C4-2B (cell line): Measurements from ENCODE around the gene ACTBL2.

Experiments
- ZFX ChIP-seq: fragments of 450-650 bp; IDR thresholded peaks from 2 replicates; pipeline ENCODE4 v1.6.1; 2017
- TF ChIP-seq, protein P1 (sequence below): fragments of 450-650 bp; conservative IDR thresholded peaks from 2 replicates; pipeline ENCODE4 v1.5.1; 2017; ENCODE audit warnings: mild to moderate bottlenecking

DNA sequence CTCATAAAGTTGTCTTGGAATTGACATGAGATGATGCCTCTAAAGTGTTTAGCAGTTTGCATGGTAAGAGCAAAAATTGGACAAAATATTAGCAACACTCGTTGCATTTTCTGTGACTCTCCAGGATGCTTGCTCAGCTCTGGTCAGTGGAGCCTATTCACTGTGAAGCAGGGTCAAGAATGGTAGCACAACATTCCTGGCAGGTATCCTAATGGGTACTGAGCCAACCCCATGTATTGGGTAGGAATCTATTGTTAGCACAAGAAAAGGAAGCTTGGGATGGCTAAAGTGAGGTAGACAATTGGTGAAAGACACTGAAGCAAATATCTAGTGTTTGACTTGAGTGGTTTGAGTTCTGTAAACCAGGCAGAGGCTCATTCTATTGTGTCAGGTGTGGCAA lies 10.4 kb upstream of the ACTBL2 start:
- TF ChIP-seq, protein P1, sequence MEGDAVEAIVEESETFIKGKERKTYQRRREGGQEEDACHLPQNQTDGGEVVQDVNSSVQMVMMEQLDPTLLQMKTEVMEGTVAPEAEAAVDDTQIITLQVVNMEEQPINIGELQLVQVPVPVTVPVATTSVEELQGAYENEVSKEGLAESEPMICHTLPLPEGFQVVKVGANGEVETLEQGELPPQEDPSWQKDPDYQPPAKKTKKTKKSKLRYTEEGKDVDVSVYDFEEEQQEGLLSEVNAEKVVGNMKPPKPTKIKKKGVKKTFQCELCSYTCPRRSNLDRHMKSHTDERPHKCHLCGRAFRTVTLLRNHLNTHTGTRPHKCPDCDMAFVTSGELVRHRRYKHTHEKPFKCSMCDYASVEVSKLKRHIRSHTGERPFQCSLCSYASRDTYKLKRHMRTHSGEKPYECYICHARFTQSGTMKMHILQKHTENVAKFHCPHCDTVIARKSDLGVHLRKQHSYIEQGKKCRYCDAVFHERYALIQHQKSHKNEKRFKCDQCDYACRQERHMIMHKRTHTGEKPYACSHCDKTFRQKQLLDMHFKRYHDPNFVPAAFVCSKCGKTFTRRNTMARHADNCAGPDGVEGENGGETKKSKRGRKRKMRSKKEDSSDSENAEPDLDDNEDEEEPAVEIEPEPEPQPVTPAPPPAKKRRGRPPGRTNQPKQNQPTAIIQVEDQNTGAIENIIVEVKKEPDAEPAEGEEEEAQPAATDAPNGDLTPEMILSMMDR, result no peak
- TF ChIP-seq ZFX, result no peak
